ENCODE data around the gene SPECC1L.

SPECC1L gene

DNA sequence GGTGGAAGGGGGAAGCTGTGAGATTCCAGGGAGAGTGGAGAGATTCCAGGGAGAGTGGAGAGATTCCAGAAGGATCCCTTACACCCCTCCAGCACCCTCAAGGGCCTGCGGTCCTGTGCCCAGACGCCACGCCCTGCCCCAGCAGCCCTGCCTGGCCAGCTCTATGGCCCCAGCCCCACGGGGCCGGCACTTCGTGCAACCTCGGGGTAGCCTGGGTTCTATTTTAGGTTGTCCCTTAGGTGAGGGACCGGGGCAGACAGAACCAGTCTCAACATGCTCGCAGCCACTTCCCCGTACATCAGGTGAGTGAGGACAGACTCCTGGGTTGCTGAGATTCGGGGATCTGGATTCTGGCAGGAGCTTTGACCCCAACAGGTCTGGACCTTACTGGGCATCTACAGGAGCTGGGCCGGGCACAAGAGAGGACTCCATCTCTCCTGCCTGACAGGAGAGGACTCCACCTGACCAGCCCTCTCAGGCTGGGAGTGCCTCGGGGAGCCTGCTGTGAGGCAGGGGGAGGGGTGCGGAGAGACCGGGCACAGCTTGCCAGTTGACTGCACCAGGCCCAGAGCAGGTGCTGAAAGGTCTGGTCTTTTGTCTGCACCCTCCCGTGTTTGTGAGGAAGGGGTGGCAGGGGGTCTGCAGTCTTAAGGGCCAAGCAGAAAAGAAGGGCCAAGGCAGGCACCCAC lies 148.3 kb downstream of the SPECC1L start:
- peaks cover 32% of the 10 kb centered on the region for H3K27me3 ChIP-seq (ENCODE audit: control insufficient read depth, insufficient read depth, low read length)
- H3K9me3 ChIP-seq (ENCODE audit: control insufficient read depth, low read length): no peaks in the 10 kb centered on the region
- no peaks in the 10 kb centered on the region for H3K4me1 ChIP-seq (ENCODE audit: control insufficient read depth, insufficient read depth, low read length)
- no peak overlapping the region for H3K4me3 ChIP-seq (ENCODE audit: low read length)
- H3K9ac ChIP-seq (ENCODE audit: low read length): no peak overlapping the region
- no peaks in the 10 kb centered on the region for H3K36me3 ChIP-seq (ENCODE audit: control insufficient read depth, insufficient read depth, low read length)

GRCh38 chr22:24419475-24419850 lies 148.8 kb downstream of the SPECC1L start:
- H3K36me3 ChIP-seq (ENCODE audit: control insufficient read depth, insufficient read depth, low read length): no peaks in the 10 kb centered on the region
- no peak overlapping the region for H3K4me3 ChIP-seq (ENCODE audit: low read length)
- H3K4me1 ChIP-seq (ENCODE audit: control insufficient read depth, insufficient read depth, low read length): no peaks in the 10 kb centered on the region
- H3K9ac ChIP-seq (ENCODE audit: low read length): no peak overlapping the region
- H3K27me3 ChIP-seq (ENCODE audit: control insufficient read depth, insufficient read depth, low read length): peaks cover 37% of the 10 kb centered on the region
- H3K9me3 ChIP-seq (ENCODE audit: control insufficient read depth, low read length): no peaks in the 10 kb centered on the region

- Histone ChIP-seq H3K9ac (ENCODE audit: low read length) (no peak overlapping the region), H3K4me3 (ENCODE audit: low read length) (no peak overlapping the region), H3K4me1 (ENCODE audit: control insufficient read depth, insufficient read depth, low read length) (no peaks in the 10 kb centered on the region), H3K9me3 (ENCODE audit: control insufficient read depth, low read length) (no peaks in the 10 kb centered on the region), H3K27me3 (ENCODE audit: control insufficient read depth, insufficient read depth, low read length) (peaks cover 43% of the 10 kb centered on the region), H3K36me3 (ENCODE audit: control insufficient read depth, insufficient read depth, low read length) (no peaks in the 10 kb centered on the region)
These were observed 149.7 kb downstream of the SPECC1L start for GRCh38 chr22:24420072-24420976.

GRCh38 chr22:24420977-24421343 lies 150.3 kb downstream of the SPECC1L start:
- Histone ChIP-seq H3K9me3 (ENCODE audit: control insufficient read depth, low read length) (no peaks in the 10 kb centered on the region), H3K27me3 (ENCODE audit: control insufficient read depth, insufficient read depth, low read length) (peaks cover 46% of the 10 kb centered on the region), H3K4me3 (ENCODE audit: low read length) (no peak overlapping the region), H3K36me3 (ENCODE audit: control insufficient read depth, insufficient read depth, low read length) (no peaks in the 10 kb centered on the region), H3K9ac (ENCODE audit: low read length) (no peak overlapping the region), H3K4me1 (ENCODE audit: control insufficient read depth, insufficient read depth, low read length) (no peaks in the 10 kb centered on the region)

- Histone ChIP-seq H3K27me3 (ENCODE audit: control insufficient read depth, insufficient read depth, low read length) (peaks cover 51% of the 10 kb centered on the region), H3K9me3 (ENCODE audit: control insufficient read depth, low read length) (no peaks in the 10 kb centered on the region), H3K36me3 (ENCODE audit: control insufficient read depth, insufficient read depth, low read length) (no peaks in the 10 kb centered on the region), H3K4me1 (ENCODE audit: control insufficient read depth, insufficient read depth, low read length) (no peaks in the 10 kb centered on the region), H3K9ac (ENCODE audit: low read length) (no peak overlapping the region), H3K4me3 (ENCODE audit: low read length) (no peak overlapping the region)
These were observed 150.8 kb downstream of the SPECC1L start for GRCh38 chr22:24421428-24421931.

DNA sequence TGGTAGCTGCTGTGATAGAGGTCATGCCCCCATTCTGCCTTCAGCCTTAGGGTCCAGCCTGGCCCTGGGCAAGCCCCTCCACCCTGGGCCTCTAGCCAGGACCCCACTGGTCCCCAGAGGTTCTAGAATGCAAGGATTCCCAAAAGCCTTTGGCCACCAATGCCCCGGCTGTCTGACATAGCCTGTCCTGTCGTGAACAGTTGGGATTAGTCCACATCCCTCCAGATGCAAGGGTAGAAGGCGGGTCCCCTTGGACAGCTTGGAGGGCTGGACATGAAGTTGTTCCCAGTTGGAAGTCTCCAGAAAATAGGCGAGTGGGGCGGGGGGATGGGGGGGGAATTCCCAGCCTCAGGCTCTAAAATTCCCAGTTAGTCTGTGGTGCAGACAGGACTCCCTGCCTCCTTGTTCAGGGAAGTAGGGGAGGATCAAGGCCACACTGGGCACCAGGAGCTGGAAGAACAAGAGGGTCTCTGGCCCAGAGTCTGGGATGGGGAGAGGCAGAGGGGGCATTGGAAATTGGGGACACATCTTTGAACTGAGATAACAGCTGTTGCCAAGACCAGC lies 151.6 kb downstream of the SPECC1L start:
- no peaks in the 10 kb centered on the region for H3K36me3 ChIP-seq (ENCODE audit: control insufficient read depth, insufficient read depth, low read length)
- H3K9me3 ChIP-seq (ENCODE audit: control insufficient read depth, low read length): no peaks in the 10 kb centered on the region
- no peak overlapping the region for H3K4me3 ChIP-seq (ENCODE audit: low read length)
- H3K27me3 ChIP-seq (ENCODE audit: control insufficient read depth, insufficient read depth, low read length): peaks cover 53% of the 10 kb centered on the region
- H3K9ac ChIP-seq (ENCODE audit: low read length): no peak overlapping the region
- no peaks in the 10 kb centered on the region for H3K4me1 ChIP-seq (ENCODE audit: control insufficient read depth, insufficient read depth, low read length)

DNA sequence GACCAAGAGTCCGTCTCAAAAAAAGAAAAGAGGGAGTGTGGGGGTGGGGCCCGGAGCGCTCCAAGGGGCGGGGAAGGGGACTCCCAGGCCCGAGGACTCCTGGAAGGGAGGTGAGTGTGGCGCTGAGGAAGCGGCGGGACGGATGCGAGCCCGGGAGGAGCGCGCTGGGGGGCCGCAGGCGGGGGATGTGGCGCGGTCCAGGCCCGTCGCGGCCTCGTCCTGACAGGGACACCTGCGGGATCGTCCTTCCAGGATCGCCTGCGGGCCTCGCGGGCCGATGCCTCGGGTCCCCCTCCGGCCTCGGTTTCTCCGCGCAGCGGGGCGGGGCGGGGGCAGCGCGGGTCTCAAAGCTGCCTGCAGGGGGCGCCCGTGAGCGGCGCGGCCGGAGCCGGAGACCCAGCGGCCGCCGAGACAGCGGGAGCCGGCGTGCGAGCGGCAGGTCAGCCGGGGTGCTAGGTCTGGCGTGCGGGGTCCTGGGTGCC lies 152.9 kb downstream of the SPECC1L start:
- Histone ChIP-seq H3K27me3 (ENCODE audit: control insufficient read depth, insufficient read depth, low read length) (peaks cover 53% of the 10 kb centered on the region), H3K36me3 (ENCODE audit: control insufficient read depth, insufficient read depth, low read length) (no peaks in the 10 kb centered on the region), H3K4me1 (ENCODE audit: control insufficient read depth, insufficient read depth, low read length) (no peaks in the 10 kb centered on the region), H3K9ac (ENCODE audit: low read length) (no peak overlapping the region), H3K4me3 (ENCODE audit: low read length) (no peak overlapping the region), H3K9me3 (ENCODE audit: control insufficient read depth, low read length) (no peaks in the 10 kb centered on the region)

GRCh38 chr22:24424001-24424900 lies 153.6 kb downstream of the SPECC1L start:
- Histone ChIP-seq H3K9ac (ENCODE audit: low read length) (peak overlapping the region; percentile 8), H3K4me3 (ENCODE audit: low read length) (no peak overlapping the region), H3K36me3 (ENCODE audit: control insufficient read depth, insufficient read depth, low read length) (no peaks in the 10 kb centered on the region), H3K9me3 (ENCODE audit: control insufficient read depth, low read length) (no peaks in the 10 kb centered on the region), H3K4me1 (ENCODE audit: control insufficient read depth, insufficient read depth, low read length) (no peaks in the 10 kb centered on the region), H3K27me3 (ENCODE audit: control insufficient read depth, insufficient read depth, low read length) (peaks cover 53% of the 10 kb centered on the region)

GRCh38 chr22:24424901-24425775 lies 154.5 kb downstream of the SPECC1L start:
- H3K9ac ChIP-seq (ENCODE audit: low read length): no peak overlapping the region
- no peaks in the 10 kb centered on the region for H3K9me3 ChIP-seq (ENCODE audit: control insufficient read depth, low read length)
- no peaks in the 10 kb centered on the region for H3K36me3 ChIP-seq (ENCODE audit: control insufficient read depth, insufficient read depth, low read length)
- H3K4me3 ChIP-seq (ENCODE audit: low read length): no peak overlapping the region
- H3K4me1 ChIP-seq (ENCODE audit: control insufficient read depth, insufficient read depth, low read length): peaks cover 8% of the 10 kb centered on the region
- H3K27me3 ChIP-seq (ENCODE audit: control insufficient read depth, insufficient read depth, low read length): peaks cover 48% of the 10 kb centered on the region

DNA sequence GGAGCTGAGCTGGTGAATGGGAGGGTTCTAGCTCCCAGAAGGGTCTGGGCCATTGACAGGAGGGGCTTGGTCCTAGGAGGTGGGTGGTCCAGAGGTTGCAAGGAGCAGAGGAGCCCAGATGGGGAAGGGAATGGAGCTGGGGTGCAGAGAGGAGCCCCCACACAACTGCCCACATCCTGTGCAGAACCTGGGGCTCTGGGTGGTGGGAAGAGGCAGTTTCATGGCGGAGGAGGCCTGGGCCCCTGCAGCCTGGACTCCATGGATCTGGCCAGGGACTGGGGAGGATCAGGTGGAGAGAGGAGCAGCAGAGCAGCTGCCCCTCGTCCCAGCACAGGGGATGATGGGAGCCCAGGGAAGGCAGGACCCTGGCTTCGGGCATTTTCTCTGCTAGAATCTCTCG lies 155.8 kb downstream of the SPECC1L start:
- peaks cover 39% of the 10 kb centered on the region for H3K27me3 ChIP-seq (ENCODE audit: control insufficient read depth, insufficient read depth, low read length)
- no peaks in the 10 kb centered on the region for H3K9me3 ChIP-seq (ENCODE audit: control insufficient read depth, low read length)
- H3K4me1 ChIP-seq (ENCODE audit: control insufficient read depth, insufficient read depth, low read length): peaks cover 9% of the 10 kb centered on the region

More for the DNA sequence above, 155.8 kb downstream of the SPECC1L start:
- no peak overlapping the region for H3K9ac ChIP-seq (ENCODE audit: low read length)
- H3K36me3 ChIP-seq (ENCODE audit: control insufficient read depth, insufficient read depth, low read length): no peaks in the 10 kb centered on the region
- no peak overlapping the region for H3K4me3 ChIP-seq (ENCODE audit: low read length)
